SU-DHL-6 (cell line): ENCODE data around the gene PTPN13.

Source experiments
- H2AFZ ChIP-seq: fragments of 200-600 bp; sonication (generic); 2 replicates; pipeline ENCODE4 v1.6.1; 2014; ENCODE audit warnings: low read depth, mild to moderate bottlenecking, moderate library complexity, mixed read lengths, antibody characterized with exemption, low read length; ENCODE audit not compliant: severe bottlenecking
- H3F3A ChIP-seq: fragments of 200-600 bp; shearing (Covaris generic); 2 replicates; pipeline ENCODE4 v1.6.0; 2016; ENCODE audit warnings: antibody characterized with exemption, mild to moderate bottlenecking; ENCODE audit not compliant: insufficient read depth
- H3K27ac ChIP-seq: fragments of 200-600 bp; sonication (generic); 2 replicates; pipeline ENCODE4 v1.5.1; 2016; ENCODE audit warnings: low read depth, mild to moderate bottlenecking, low read length, moderate library complexity, mixed read lengths
- H3K27me3 ChIP-seq: fragments of 200-600 bp; sonication (generic), shearing (Covaris generic); 2 replicates; pipeline ENCODE4 v1.6.0; 2014; ENCODE audit warnings: mild to moderate bottlenecking, low read length
- H3K36me3 ChIP-seq: fragments of 200-600 bp; sonication (generic); 2 replicates; pipeline ENCODE4 v1.6.1; 2014; ENCODE audit warnings: mild to moderate bottlenecking, low read length, mixed read lengths
- H3K4me2 ChIP-seq: fragments of 300-600, 200-600 bp; shearing (Covaris generic), sonication (generic); 2 replicates; pipeline ENCODE4 v1.6.0; 2014; ENCODE audit warnings: low read length, low read depth, mild to moderate bottlenecking; ENCODE audit not compliant: poor library complexity, severe bottlenecking
- H3K4me3 ChIP-seq: fragments of 200-600 bp; sonication (generic); 2 replicates; pipeline ENCODE4 v1.5.1; 2014; ENCODE audit warnings: antibody characterized with exemption, low read length, mild to moderate bottlenecking, mixed read lengths; ENCODE audit not compliant: insufficient read depth, poor library complexity, severe bottlenecking
- H3K79me2 ChIP-seq: fragments of 200-600 bp; sonication (generic); 2 replicates; pipeline ENCODE4 v1.6.1; 2014; ENCODE audit warnings: mild to moderate bottlenecking, low read length, moderate library complexity; ENCODE audit not compliant: insufficient read depth
- H3K9ac ChIP-seq: fragments of 200-600 bp; sonication (generic); 2 replicates; pipeline ENCODE4 v1.7.0; 2014; ENCODE audit warnings: mild to moderate bottlenecking, low read length
- H3K9me2 ChIP-seq: fragments of 200-600 bp; sonication (generic); replicated peaks from 2 replicates; pipeline ENCODE4 v1.6.1; 2014; ENCODE audit warnings: low read length; ENCODE audit not compliant: insufficient read depth
- H3K9me3 ChIP-seq: fragments of 200-600 bp; sonication (generic); 2 replicates; pipeline ENCODE4 v1.6.1; 2014; ENCODE audit warnings: low read length, mixed read lengths; ENCODE audit not compliant: insufficient read depth
- H4K20me1 ChIP-seq: fragments of 200-600 bp; sonication (generic); 2 replicates; pipeline ENCODE4 v1.6.1; 2014; ENCODE audit warnings: low read depth, mild to moderate bottlenecking, antibody characterized with exemption, low read length, moderate library complexity, mixed read lengths
- EZH2phosphoT487 ChIP-seq: fragments of 200-600 bp; sonication (generic), shearing (Covaris generic); conservative IDR thresholded peaks from 2 replicates; pipeline ENCODE4 v1.6.1; 2018; ENCODE audit warnings: mild to moderate bottlenecking, antibody characterized with exemption, low read length, moderate library complexity, mixed read lengths
- TF ChIP-seq, protein P1 (sequence below): fragments of 200-600 bp; sonication (generic); IDR thresholded peaks from one replicate; pipeline ENCODE4 v1.5.1; 2017; ENCODE audit warnings: antibody characterized with exemption, mild to moderate bottlenecking, low read length, moderate library complexity; ENCODE audit not compliant: insufficient read depth, poor library complexity, severe bottlenecking

PTPN13 gene

DNA sequence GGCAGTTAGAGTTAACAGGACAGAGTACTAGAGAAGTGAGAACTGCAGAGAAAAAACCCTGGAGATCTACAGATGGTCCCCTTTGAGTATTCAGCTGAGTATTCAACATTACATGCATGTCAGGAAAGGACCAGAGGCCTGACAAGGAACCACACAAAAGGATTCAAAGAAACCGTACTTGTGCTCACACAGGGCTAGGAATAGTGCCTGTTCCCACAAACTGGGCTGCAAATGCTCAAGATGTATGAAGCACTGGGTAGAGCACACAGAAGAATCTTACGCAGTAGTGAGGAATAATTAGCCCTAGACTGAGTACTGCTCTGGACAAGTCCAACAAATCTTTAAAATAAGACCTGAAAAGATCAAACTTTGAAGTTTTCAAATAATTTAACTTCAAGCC lies 17.6 kb downstream of the PTPN13 start:
- H3K4me3 ChIP-seq: no peak overlapping the region
- no peak overlapping the region for H3K4me2 ChIP-seq
- H3K9me2 ChIP-seq: no peaks in the 10 kb centered on the region
- H3K9ac ChIP-seq: no peak overlapping the region
- no peaks in the 10 kb centered on the region for H3K27me3 ChIP-seq
- H3F3A ChIP-seq: no peaks in the 10 kb centered on the region
- no peak for TF ChIP-seq EZH2phosphoT487
- TF ChIP-seq, protein P1, sequence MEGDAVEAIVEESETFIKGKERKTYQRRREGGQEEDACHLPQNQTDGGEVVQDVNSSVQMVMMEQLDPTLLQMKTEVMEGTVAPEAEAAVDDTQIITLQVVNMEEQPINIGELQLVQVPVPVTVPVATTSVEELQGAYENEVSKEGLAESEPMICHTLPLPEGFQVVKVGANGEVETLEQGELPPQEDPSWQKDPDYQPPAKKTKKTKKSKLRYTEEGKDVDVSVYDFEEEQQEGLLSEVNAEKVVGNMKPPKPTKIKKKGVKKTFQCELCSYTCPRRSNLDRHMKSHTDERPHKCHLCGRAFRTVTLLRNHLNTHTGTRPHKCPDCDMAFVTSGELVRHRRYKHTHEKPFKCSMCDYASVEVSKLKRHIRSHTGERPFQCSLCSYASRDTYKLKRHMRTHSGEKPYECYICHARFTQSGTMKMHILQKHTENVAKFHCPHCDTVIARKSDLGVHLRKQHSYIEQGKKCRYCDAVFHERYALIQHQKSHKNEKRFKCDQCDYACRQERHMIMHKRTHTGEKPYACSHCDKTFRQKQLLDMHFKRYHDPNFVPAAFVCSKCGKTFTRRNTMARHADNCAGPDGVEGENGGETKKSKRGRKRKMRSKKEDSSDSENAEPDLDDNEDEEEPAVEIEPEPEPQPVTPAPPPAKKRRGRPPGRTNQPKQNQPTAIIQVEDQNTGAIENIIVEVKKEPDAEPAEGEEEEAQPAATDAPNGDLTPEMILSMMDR: no peak
- no peaks in the 10 kb centered on the region for H3K36me3 ChIP-seq
- H2AFZ ChIP-seq: no peak overlapping the region
- no peak overlapping the region for H3K27ac ChIP-seq
- H3K79me2 ChIP-seq: no peaks in the 10 kb centered on the region
- no peaks in the 10 kb centered on the region for H3K9me3 ChIP-seq
- H4K20me1 ChIP-seq: no peaks in the 10 kb centered on the region

DNA sequence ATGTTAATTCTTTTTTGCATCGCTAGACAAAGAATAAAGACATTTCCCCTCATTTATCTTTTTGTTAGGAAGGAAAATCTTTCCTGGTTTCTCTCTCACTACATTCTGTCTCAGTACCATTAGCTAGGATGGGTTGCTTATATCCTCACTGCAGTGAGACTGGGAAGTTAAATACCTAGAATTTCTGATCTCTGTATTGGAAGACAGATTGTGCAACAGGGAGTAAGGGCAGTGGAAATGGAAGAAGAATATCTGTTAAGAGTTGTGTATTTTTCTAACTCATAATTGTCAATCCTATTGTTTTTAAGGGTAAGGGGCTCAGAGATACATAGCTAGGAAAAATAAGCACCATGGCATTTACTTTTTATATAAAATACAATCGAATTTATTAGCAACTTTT lies 19.6 kb downstream of the PTPN13 start:
- Histone ChIP-seq H3K4me3 (no peak overlapping the region), H3K9me3 (no peaks in the 10 kb centered on the region), H3K4me2 (no peak overlapping the region), H4K20me1 (no peaks in the 10 kb centered on the region), H3K27me3 (no peaks in the 10 kb centered on the region), H3K9ac (no peak overlapping the region), H3K79me2 (no peaks in the 10 kb centered on the region), H3K36me3 (no peaks in the 10 kb centered on the region), H3K27ac (no peak overlapping the region), H3K9me2 (no peaks in the 10 kb centered on the region), H3F3A (no peaks in the 10 kb centered on the region), H2AFZ (no peak overlapping the region)
- no peak for TF ChIP-seq EZH2phosphoT487
- TF ChIP-seq, protein P1: no peak

DNA sequence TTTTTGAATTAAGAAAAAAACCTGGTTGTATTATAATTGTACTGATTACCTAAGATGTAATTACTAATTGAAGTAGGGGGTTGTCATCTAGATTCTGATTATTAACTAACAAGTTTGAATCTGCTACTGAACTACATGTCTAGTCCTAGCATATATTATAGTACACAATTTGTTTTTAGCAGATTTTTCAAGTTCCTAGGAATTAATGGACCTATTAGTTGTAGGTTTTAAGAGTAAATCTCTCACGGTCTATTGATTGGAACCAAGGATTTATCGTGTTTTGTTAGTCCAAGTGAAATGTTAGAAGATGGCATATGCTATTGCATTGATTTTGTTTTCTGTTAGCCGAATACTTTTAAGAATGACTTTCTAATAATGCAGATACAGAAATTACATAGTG lies 20.8 kb downstream of the PTPN13 start:
- H3K27ac ChIP-seq: no peak overlapping the region
- H4K20me1 ChIP-seq: no peaks in the 10 kb centered on the region
- H3K4me3 ChIP-seq: no peak overlapping the region
- TF ChIP-seq, protein P1: no peak
- no peak for TF ChIP-seq EZH2phosphoT487
- H3K9ac ChIP-seq: no peak overlapping the region
- H3K79me2 ChIP-seq: no peaks in the 10 kb centered on the region
- no peaks in the 10 kb centered on the region for H3K9me3 ChIP-seq
- H2AFZ ChIP-seq: no peak overlapping the region
- no peak overlapping the region for H3K4me2 ChIP-seq
- no peaks in the 10 kb centered on the region for H3K9me2 ChIP-seq
- no peaks in the 10 kb centered on the region for H3F3A ChIP-seq
- H3K27me3 ChIP-seq: no peaks in the 10 kb centered on the region
- H3K36me3 ChIP-seq: no peaks in the 10 kb centered on the region
